HL-60 (cell line): ENCODE data around the gene TFAP2D.

Experiments used
- CTCF ChIP-seq: IDR thresholded peaks from one replicate; pipeline ENCODE4 v1.5.1; 2011; ENCODE audit warnings: low read length, control low read depth, inconsistent platforms; ENCODE audit not compliant: insufficient read depth
- GABPA ChIP-seq: IDR thresholded peaks from 2 replicates; pipeline ENCODE4 v1.6.1; 2012; ENCODE audit warnings: low read depth
- REST ChIP-seq: IDR thresholded peaks from 2 replicates; pipeline ENCODE4 v1.6.1; 2012; ENCODE audit warnings: low read depth; ENCODE audit not compliant: insufficient replicate concordance

GRCh38 chr6:50795574-50795973, 82.2 kb downstream of the TFAP2D start:
- TF ChIP-seq CTCF (no peak), GABPA (no peak), REST (no peak)
